ENCODE data around the gene BOC.

Gene BOC

DNA sequence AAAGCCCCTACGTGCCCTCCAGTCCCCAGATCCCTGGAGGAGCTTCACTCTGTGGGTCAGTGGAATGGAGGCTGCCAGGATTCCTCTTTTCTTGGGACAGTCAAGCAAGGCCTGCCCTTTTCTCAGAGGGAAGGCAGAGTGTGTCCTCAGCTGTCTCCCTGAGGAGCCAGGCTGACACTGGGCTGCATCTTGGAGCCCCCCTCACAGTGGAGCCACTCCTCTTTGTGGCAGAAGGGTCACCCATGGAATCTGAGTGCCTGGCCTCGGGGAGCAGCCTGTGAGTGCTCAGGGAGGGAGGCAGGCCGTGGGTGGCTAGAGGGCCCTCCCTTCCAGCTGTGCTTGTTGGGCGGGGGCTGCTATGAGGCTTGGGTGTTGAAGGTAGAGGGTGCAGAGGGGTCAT lies 41.2 kb downstream of the BOC start:
- no peak for DNase-seq

DNA sequence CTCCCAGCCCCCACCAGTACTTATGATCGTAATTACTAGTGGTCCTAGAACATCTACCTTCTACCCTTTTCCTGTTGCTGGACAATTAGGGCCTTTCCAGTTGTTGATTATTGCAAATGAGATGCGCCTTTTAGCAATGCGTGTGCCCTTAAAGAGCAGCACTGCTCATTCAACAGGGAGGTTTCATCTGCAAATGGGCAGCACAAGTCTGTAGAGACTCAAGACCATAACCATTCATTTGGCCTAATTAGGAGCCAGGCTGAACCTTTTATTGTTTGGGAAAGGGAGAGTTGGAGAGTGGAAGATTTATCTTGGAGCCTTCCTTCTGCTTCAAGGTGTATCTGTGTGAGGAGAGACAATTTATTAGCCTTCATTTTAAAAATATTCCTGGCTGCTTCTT lies 42.3 kb downstream of the BOC start:
- DNase-seq: no peak

DNA sequence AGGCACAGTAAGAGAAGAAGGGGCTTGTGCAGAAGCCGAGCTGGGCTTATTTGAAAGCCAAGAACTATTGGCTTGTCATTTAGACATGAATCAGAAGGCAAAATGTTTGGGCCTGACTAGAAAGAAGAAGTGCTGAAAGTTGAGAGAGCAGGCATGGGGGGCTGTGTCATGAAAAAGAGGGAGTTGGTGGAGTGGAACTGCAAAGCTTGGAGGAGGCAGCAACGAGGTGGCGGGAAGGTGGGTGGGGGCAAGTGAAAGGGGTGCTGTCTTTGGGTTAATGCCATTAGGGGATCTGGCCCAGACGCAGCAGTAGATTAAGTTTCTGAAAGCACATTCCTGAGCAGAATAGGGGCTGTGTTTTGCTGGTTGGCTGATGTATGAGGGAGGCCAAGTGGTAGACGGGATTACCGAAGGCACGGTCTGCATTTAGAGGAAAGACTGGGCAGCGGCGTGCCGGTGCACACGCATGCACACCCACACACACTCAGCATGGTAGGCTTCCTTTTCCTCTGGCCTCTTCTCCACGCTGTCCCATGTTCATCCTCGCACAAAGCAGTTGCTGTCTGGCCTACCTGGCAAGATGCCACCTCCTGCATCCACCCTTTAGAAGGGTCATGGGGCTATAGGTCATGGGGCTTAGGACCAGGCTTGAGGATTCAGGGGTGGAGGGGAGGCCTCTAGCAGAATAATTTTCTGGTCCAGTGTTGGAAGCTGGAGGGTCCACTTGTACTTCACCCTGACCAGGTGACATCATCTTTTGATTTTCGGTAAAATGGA lies 43.0 kb downstream of the BOC start:
- DNase-seq: no peak

DNA sequence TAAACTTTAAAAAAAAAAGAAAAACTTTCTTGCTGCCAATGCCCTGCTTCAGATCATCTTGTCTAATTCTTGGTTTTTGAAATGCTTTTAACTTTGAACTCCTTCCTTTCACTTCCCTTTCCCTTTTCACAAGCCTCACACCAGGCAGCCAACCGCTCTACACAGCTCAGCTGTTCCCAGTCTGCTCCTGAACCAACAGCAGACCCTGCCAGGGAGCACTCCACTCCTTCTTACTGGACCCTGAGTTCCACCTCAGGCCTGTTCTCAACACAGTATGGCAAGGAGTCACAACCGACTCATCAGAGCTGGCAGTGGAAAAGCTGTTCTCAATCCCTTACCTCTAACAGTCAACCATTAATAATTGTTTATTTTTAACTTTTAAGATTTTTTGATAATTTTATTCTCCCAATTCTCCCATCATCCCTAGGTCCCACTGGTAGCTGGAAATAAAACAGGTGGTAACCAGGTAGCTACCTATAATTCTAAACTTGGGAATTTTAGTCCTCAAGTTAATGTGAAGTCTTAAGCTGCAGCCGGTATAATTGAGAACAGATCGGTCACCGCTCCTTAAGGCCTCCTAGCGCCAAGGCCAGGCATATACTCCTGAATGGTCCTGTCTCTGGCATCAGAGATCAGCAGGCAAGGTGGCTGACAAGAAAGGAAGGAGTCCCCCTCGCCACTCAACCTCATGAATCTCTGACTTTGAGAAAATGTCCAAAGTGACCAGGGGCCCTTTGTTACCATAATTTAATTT lies 43.9 kb downstream of the BOC start:
- DNase-seq: no peak

DNA sequence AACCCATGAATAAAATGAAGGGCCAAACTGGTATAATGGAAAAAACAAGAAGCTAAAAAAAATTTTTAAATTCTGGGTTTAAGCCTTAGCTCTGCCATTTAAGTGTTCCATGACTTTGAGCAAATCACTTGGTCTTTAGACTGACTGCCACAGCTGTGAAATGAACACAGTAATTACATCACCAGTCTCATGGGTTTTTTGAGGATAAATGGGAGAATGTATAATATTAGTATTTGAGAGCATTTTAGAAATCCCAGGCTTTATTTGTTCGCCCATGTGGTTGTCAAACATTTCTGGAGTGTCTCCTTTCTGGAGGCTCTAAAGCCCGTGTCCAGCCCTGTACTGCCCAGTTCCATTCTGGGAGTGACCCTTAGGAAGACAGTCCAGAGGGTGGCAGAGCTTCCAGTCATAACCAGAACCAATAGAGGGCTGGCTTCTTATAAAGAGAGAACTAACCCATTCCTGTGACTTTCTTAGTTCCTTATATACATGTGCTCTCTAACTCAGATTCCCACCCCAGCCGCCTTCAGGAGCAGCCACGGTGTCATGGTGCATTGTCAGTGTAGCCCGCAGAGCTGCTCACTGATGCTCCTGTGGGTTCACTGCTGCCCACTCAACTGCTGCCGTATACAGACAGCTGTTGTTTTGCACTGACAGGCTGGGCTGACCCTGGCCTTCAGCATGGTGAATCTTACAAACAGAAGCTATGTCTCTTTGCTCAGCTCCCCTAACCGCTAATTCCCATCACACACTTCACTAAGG lies 44.7 kb downstream of the BOC start:
- no peak for DNase-seq

DNA sequence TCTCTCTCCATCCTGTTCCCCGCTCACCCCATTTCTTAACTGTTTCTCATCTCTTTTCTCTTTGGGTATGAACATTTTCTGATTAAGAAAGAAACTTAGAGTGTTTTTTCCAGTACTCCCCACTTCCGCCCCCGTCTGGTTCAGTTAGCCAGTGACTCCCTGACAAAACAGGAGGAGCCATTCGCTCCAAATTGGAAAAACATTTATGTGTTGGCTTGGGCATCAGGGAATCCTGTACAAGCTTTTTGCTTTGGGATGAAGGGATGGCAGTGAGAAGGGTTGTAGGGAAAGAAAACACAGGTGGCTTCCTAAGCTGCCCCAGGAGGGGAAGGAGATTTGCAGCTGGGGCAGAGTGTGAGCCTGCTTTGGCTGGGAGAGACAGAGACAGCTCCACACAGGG lies 47.0 kb downstream of the BOC start:
- no peak for DNase-seq

DNA sequence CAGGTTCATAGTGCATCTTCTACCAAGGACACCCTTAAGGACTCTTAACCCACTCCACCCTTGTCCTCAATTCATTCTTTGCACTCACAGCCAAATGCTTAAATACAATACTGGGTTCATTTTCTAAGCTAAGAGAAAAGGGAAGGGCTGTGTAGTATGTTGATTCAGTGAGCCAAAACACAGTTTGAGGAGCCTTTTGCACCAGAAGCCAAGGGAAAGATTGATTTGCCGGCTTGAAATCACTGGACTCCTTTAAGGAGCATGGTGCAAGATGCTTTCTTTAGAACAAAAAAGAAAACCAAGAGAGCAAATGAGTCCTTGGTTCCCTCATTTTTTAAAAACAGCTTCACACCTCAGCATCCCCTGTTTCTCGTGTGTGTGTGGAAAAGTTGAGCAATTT lies 47.8 kb downstream of the BOC start:
- no peak for DNase-seq

DNA sequence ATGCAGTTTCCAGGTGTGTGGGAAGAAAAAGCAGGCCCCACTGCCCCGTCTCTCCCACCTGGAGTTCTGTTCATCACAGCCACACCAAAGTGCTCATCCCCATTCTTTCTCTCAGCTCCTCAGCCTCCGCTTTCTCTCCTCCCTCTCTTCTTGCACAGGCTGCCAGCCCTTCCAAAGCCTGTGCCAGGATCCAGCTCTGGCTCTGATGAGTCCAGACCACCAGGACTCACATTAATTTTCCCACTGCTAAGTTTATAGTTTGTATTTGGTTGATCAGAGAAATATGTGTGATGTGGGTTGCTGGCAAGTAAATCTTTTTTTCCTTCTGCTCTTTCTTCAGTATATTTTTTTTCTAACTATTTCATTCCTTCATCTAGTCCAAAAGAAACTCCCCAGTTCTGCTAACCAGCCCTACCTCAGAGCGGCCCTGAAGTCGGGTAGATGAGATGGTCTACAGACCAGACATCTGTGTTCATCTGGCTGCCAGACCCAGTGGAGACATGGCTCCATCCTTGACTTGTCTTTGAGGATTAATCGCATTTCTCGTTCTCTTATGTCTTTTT lies 49.8 kb downstream of the BOC start:
- no peak for DNase-seq

DNA sequence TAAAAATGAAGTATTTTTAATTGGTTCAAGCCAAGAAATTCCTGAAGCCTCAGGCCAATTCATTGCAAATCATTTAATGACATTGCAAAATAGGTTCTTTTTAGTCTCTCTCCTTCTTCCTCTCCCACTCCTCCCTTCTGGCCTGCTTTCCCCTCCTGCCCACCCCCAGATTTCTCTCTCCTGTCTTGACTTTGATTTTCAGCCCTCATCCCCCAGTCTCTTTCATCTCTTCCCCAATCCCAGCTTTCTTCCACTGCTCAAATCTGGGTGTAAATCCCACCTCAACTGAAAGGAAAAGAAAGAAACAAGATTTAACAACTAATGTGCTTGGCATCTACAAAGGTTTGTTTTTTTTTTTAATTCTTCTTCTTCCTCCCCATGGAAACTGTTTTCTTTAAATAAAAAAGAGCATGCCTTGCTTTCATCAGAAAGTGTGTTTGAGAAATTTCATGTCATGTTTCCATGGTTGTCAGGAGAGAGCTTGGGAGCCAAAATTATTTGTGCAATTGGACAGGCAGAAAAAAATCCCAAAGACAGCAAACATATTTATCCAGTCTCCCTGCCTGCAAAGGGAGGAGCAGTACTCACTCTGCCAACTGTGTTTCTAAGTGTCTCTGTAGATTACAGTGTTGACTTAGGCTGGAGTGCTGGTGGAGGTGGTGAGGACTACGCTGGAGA lies 50.4 kb downstream of the BOC start:
- DNase-seq: peak; percentile 68

DNA sequence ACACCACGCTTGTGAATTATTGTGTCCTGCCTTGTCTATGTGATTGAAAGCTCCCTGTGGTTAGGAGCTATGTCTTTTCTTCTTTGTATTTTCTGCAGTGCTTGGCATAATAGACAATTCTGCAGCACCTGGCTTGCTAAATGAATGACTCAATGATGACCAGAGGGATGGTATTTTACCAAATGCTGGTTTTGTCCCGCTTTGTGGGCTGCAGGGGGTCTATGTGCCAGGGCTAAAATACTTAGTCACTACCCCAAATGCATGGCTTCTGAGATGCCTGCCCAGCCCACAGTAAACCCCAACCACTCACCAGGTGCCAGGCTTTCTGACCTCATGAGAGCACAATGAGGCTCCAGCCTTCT lies 50.9 kb downstream of the BOC start:
- DNase-seq: no peak

DNA sequence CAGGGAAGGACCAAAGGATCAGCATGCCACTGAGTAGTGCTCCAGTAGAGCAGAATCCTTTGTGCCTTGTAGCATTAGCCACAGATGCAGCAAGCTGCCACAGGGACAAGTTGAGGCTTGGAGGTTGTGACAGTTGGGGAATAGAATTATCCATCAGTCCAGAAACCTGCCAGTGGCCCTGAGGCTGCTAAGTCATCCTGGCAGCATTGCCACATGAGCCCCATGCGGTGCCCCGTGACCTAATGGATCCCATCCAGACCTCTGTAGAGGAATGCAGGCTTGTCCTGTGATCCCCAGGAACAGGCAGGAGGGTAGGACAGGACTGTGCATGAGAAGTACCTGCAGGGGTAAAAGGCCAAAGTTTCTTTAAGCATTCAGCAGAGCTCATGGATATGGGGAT lies 51.7 kb downstream of the BOC start:
- DNase-seq: no peak

DNA sequence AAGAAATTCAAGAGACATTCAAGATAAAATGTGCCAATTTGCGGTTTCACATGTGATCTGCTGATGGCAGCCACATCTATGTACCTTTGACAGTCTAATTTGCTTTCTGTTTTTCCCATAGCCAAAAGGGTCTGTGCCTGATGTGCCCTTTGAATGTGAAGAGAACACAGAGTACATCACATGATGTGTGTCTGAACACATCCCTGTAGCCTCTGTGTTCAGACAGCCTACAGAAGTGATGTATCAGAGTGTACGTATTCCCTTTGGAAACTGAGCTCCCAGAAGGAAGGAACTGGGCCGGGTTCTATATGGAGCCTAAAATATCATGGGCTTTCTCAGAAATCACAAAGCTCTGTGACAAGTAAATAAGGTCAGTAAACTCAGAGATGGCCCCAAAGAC lies 52.4 kb downstream of the BOC start:
- DNase-seq: no peak

DNA sequence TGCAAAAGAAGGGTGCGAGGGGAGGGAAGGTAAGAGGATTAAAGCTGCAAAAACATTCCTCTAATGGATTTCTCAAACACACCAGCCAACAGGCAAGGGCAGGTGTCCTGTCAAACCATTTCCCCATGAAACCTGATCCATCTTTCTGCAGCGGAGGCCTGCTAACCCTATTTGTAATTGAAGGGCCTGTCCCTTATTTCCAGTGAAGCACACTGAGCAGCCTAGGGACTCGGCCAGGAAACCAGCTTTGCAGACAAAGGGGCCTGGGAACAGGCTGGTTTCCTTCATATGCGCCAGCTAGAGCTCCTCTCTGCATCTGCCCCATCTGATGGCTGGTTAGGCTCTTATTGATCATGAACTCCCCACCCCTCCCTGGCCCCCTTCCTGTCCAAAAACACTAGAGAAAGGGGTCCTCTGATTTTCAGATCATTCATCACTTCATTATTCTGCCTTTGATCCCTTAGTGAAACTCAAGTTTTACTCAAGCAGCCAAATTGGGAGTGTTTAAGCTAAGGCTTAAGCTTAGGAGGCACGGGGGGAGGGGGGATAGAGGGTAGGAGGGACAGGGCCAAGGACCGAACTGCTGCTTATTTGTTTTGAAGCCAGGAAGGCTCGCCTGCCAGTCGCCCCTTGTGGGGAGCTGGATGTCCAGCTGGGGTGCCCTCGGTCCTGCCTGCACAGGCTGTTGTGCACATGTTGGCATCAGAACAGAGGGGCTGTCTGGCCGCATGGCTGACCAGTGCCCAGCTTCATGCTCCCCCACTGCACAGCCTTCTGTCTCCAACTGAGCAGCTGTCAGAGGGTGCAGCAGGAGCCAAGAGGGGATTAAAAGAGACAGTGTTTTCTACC lies 53.1 kb downstream of the BOC start:
- DNase-seq: no peak

DNA sequence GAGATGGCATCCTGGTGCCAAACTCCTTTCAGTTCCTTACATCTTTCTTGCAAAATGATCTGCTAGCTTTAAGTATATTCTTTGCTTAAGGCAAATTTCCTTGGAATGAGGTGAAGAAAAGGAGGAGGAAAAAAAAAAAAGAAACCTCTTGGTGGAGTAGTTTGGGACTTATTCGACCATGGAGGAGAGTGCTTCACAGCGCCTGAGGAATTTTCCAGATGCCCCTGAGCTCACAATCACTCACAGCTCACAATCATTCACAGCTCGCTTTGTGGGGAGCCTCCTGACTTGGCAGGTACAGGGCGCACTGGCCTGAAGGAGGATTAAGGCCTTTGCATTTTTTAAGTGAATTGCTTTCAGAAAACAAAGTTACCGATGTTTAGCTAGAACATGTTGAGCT lies 53.9 kb downstream of the BOC start:
- no peak for DNase-seq

DNA sequence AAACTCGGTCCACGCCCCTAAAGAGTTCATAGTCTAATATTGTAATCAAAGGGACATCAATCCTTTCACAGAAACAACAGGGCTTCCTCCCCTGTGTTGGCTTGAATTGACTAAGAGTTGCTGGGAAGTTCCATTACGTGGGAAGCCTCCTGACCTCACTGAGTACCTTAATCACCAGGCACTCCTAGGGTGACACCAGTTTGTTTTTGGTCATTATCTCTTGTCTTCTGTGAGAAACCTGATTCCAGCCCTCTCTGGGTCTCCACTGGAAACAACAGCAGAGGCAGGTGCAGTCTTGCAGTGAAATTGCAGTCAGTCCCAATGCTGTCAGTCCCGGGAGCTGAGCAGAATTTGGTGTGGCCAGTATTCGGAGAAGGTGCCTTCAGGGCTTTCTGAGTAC lies 55.4 kb downstream of the BOC start:
- DNase-seq: no peak

DNA sequence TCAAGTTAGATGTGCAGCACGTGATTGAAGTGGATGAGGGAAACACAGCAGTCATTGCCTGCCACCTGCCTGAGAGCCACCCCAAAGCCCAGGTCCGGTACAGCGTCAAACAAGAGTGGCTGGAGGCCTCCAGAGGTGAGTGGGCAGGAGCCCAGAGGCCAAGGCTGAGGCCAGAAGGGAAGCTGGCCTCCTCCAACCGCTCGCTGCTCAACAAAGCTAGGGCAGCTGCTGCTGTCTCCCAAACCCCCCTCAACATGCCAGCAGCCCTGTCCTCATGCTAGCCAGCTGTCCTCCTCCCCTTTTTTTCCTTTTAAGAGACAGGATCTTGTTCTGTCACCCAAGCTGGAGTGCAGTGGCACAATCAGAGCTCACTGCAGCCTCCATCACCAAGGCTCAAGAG lies 57.0 kb downstream of the BOC start:
- DNase-seq: no peak

DNA sequence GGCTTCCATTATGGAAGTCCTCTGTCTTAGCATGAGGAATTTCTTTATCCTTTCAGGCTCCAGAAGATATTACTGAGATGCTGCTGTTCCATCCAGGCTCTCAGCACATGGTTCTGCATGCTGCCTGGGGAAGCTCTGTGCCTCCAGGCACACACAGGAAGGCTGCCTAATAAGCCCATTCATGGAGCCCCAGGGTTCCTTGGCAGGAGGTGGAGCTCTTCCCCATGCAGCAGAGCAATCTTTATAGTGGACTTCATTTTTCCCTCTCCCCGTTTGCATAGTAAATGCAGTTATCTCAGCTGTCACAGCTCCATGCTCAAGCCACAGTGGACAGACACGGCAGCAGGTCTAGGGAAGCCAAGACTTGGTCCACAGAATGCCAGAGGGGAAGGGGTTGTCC lies 57.6 kb downstream of the BOC start:
- DNase-seq: no peak

DNA sequence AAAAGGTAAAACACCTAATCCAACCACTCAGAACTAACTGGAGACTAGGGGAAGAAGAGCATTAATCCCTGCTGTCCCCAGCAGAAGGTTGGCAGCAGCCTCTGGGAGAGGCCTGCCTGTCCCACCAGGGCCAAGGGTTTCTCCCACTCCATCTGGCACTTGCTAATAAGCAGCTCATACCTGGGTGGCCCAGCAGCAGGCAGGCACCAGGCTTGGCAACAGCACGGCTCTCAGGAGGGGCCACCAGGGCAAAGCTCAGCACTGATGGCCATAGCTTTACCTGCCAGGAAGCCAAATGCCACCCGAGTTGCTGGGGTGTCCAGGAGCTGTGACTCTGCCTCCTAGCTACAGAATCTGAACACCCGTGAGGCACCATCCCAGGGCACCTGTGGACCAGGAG lies 58.3 kb downstream of the BOC start:
- DNase-seq: no peak

DNA sequence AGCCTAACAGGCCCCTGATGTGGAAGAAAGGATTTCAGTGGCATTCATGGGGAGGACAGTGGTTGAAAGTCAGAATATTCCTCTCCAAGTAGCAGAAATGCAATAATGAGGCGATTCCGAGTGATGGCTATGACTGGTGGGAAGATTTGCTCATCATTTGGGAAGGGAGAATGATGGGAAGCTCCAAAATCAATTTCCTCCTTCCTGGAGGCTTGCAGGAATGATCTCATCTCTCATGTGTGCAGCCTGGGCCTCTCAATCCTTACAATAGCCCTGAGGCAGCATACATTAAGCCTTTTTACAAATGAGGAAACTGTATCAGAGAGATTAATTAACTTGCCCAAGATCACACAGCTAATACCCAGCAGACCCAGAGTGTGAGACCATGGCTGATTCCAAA lies 58.7 kb downstream of the BOC start:
- DNase-seq: no peak

DNA sequence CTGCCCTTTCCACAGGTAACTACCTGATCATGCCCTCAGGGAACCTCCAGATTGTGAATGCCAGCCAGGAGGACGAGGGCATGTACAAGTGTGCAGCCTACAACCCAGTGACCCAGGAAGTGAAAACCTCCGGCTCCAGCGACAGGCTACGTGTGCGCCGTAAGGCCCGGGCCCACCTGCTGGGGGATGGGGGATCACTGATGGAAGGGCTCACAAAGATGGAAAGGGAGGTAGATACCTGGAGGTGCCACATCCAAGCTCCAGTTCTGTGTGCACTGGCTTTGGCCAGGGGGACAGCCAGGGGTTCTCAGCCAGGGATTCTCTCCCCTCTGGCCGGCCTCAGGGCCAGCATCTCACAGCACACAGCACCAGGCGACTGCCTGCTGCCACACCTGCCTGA lies 59.4 kb downstream of the BOC start:
- no peak for DNase-seq

DNA sequence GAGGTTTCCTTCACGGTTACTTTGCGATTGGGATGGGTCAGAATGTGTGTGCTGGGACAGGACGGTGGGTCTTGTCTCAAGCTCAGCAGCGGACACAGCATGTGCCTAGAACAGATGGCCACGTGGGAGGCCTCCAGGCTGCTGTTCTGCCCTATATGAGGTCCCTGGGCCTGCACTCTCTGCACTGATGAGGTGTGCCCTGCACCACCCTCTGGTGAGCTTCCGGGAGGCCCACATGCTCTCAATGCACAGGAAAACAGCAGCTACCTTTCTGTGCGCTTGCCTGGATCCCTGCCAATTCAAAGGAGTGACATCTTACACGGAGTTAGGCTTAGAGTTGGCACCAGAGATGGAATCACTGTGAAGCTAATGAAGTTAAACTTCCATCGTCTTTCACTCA lies 59.8 kb downstream of the BOC start:
- DNase-seq: no peak

Data from fibroblast of skin of back (primary cell).